Caco-2 (cell line): ENCODE measurements around the gene ZNF500. TPM values are rescaled to one million over a fixed set of nuclear protein-coding genes. Genes with fewer than 3 reads are reported as not detected.

Experiments used
- BruUV-seq: library from RNA; stranded (reverse); fragments of 400-500 nt; replicated peaks from 2 replicates; lab custom pipeline; 2021; lab: Mats Ljungman, UMichigan
- CTCF ChIA-PET: fragments of 300-600 bp; sonication (Branson Sonifier 250); formaldehyde crosslinking; loops from one replicate; lab custom pipeline; 2022; ENCODE audit warnings: antibody characterized with exemption; lab: Charles Lee
- POLR2A ChIA-PET: fragments of 300-600 bp; sonication (Branson Sonifier 250); formaldehyde crosslinking; loops from one replicate; lab custom pipeline; 2022; ENCODE audit warnings: antibody characterized with exemption; lab: Charles Lee
- DNase-seq, 2 experiments: peaks; one replicate each; pipeline versions ENCODE4 v3.0.0 to v3.0.0-alpha.2; 2020 to 2022
- H3K27me3 ChIP-seq: replicated peaks from 2 replicates; pipeline ENCODE4 v1.6.0; 2011; ENCODE audit warnings: low read length; ENCODE audit not compliant: control insufficient read depth, insufficient read depth
- H3K36me3 ChIP-seq: 2 replicates; pipeline ENCODE4 v1.5.1; 2011; ENCODE audit warnings: low read length; ENCODE audit not compliant: control insufficient read depth, insufficient read depth
- H3K4me1 ChIP-seq: fragments of 250-450 bp; sonication (Bioruptor Pico); 2 replicates; pipeline ENCODE4 v1.5.1; 2020; ENCODE audit warnings: mild to moderate bottlenecking
- H3K4me3 ChIP-seq: 2 replicates; pipeline ENCODE4 v1.5.1; 2011; ENCODE audit warnings: low read depth, mild to moderate bottlenecking, control low read depth, low read length
- H3K9me3 ChIP-seq: fragments of 250-450 bp; sonication (Bioruptor Pico); 2 replicates; pipeline ENCODE4 v1.5.1; 2020; ENCODE audit warnings: mild to moderate bottlenecking, moderate library complexity
- H3K27ac Mint-ChIP-seq: one replicate; pipeline ENCODE4 v1.8.0; 2022; ENCODE audit warnings: mixed read lengths; ENCODE audit not compliant: unreplicated experiment
- H3K27me3 Mint-ChIP-seq: one replicate; pipeline ENCODE4 v1.8.0; 2022; ENCODE audit warnings: mixed read lengths; ENCODE audit not compliant: insufficient read depth, unreplicated experiment
- H3K36me3 Mint-ChIP-seq: one replicate; pipeline ENCODE4 v1.8.0; 2022; ENCODE audit warnings: mild to moderate bottlenecking, mixed read lengths; ENCODE audit not compliant: insufficient read depth, unreplicated experiment
- H3K4me1 Mint-ChIP-seq: one replicate; pipeline ENCODE4 v1.8.0; 2022; ENCODE audit warnings: low read depth, mixed read lengths; ENCODE audit not compliant: unreplicated experiment
- H3K4me3 Mint-ChIP-seq: one replicate; pipeline ENCODE4 v1.8.0; 2022; ENCODE audit warnings: mild to moderate bottlenecking, moderate library complexity, mixed read lengths; ENCODE audit not compliant: unreplicated experiment
- H3K9me3 Mint-ChIP-seq: one replicate; pipeline ENCODE4 v1.8.0; 2022; ENCODE audit warnings: mixed read lengths; ENCODE audit not compliant: unreplicated experiment
- CTCF ChIP-seq, 2 experiments: fragments of 200-600 bp in 1 of 2; IDR thresholded peaks; 1 replicate in 1 of 2; 2 replicates in 1 of 2; pipeline versions ENCODE4 v1.5.1 to v1.8.0; 2011 to 2022; ENCODE audit warnings: antibody characterized with exemption in 1 of 2, control low read depth in 1 of 2, inconsistent platforms in 1 of 2, low read depth in 1 of 2, low read length in 1 of 2, mild to moderate bottlenecking in 1 of 2, moderate library complexity in 1 of 2; ENCODE audit not compliant: insufficient read depth in 1 of 2, severe bottlenecking in 1 of 2, unreplicated experiment in 1 of 2
- intact Hi-C: fragments of 100-400 bp; cut with micrococcal nuclease; formaldehyde crosslinking; loops from one replicate; pipeline ENCODE4 v1.10.0; 2022; ENCODE audit not compliant: unreplicated experiment
- total RNA-seq: library from RNA; stranded (reverse); gene quantifications from 2 replicates; pipeline ENCODE4 v1.2.3, GENCODE V29; 2022

Gene ZNF500
- total RNA-seq, 1 experiment from 2014 or later, result 12.9 TPM

- intact Hi-C loops, result no loop called here
- TF ChIP-seq CTCF (IDR thresholded peaks at IDR 0.05; ENCODE audit: insufficient read depth in 1 of 2, low read depth in 1 of 2, low read length in 1 of 2, severe bottlenecking in 1 of 2, unreplicated experiment in 1 of 2), result no peak
- no peak for DNase-seq
- H3K9me3 ChIP-seq, result no peaks in the 10 kb centered on the region
- no peaks in the 10 kb centered on the region for H3K27me3 Mint-ChIP-seq
- H3K4me3 ChIP-seq, result no peak overlapping the region
- no peaks in the 10 kb centered on the region for H3K9me3 Mint-ChIP-seq
- H3K27me3 ChIP-seq, result no peaks in the 10 kb centered on the region
- no peak overlapping the region for H3K27ac Mint-ChIP-seq
- CTCF ChIA-PET, result no interaction called here
- BruUV-seq, result no TSS peak
- H3K36me3 Mint-ChIP-seq, result no peaks in the 10 kb centered on the region
- H3K4me3 Mint-ChIP-seq, result no peak overlapping the region
- POLR2A ChIA-PET, result no interaction called here
- H3K4me1 Mint-ChIP-seq, result peaks cover 7% of the 10 kb centered on the region
- no peaks in the 10 kb centered on the region for H3K36me3 ChIP-seq
- no peaks in the 10 kb centered on the region for H3K4me1 ChIP-seq
Measured at GRCh38 chr16:4778050-4778392, 11.1 kb upstream of the ZNF500 start.

GRCh38 chr16:4777339-4778049, 10.5 kb upstream of the ZNF500 start:
- POLR2A ChIA-PET, result no interaction called here
- BruUV-seq, result no TSS peak
- no peak for DNase-seq

GRCh38 chr16:4776141-4776705, 9.3 kb upstream of the ZNF500 start:
- Histone ChIP-seq H3K27me3 (no peaks in the 10 kb centered on the region), H3K9me3 (no peaks in the 10 kb centered on the region), H3K36me3 (no peaks in the 10 kb centered on the region), H3K4me3 (no peak overlapping the region), H3K4me1 (no peaks in the 10 kb centered on the region)
- intact Hi-C loops, result no loop called here
- ChIA-PET POLR2A (no interaction called here), CTCF (no interaction called here)
- Mint-ChIP-seq H3K27ac (no peak overlapping the region), H3K9me3 (no peaks in the 10 kb centered on the region), H3K36me3 (no peaks in the 10 kb centered on the region), H3K27me3 (no peaks in the 10 kb centered on the region), H3K4me3 (no peak overlapping the region), H3K4me1 (peaks cover 7% of the 10 kb centered on the region)
- no TSS peak for BruUV-seq
- no peak for DNase-seq
- TF ChIP-seq CTCF (IDR thresholded peaks at IDR 0.05; ENCODE audit: insufficient read depth in 1 of 2, low read depth in 1 of 2, low read length in 1 of 2, severe bottlenecking in 1 of 2, unreplicated experiment in 1 of 2), result no peak

More at GRCh38 chr16:4777339-4778049, 10.5 kb upstream of the ZNF500 start:
- Histone ChIP-seq H3K4me1 (no peaks in the 10 kb centered on the region), H3K36me3 (no peaks in the 10 kb centered on the region), H3K9me3 (no peaks in the 10 kb centered on the region), H3K4me3 (no peak overlapping the region), H3K27me3 (no peaks in the 10 kb centered on the region)
- Mint-ChIP-seq H3K27ac (no peak overlapping the region), H3K4me3 (no peak overlapping the region), H3K36me3 (no peaks in the 10 kb centered on the region), H3K27me3 (no peaks in the 10 kb centered on the region), H3K9me3 (no peaks in the 10 kb centered on the region), H3K4me1 (peaks cover 7% of the 10 kb centered on the region)
- TF ChIP-seq CTCF (IDR thresholded peaks at IDR 0.05; ENCODE audit: insufficient read depth in 1 of 2, low read depth in 1 of 2, low read length in 1 of 2, severe bottlenecking in 1 of 2, unreplicated experiment in 1 of 2), result no peak
- intact Hi-C loops, result no loop called here
- CTCF ChIA-PET, result no interaction called here
